Osteocyte (in vitro differentiated cells): ENCODE results near the gene LILRA2. TPM values are rescaled to one million over a fixed set of nuclear protein-coding genes. Genes with fewer than 3 reads are reported as not detected.
A peak's percentile ranks its signal among the peaks of the same experiment; 100 is the strongest.

ENCODE experiments used
- DNase-seq: peaks from one replicate; pipeline ENCODE4 v3.0.0; 2021; ENCODE audit warnings: mixed read lengths; ENCODE audit not compliant: unreplicated experiment; ENCODE audit errors: extremely low spot score
- H3K27ac Mint-ChIP-seq: one replicate; pipeline ENCODE4 v1.8.0; 2021; ENCODE audit warnings: mild to moderate bottlenecking, mixed read lengths; ENCODE audit not compliant: unreplicated experiment
- H3K27me3 Mint-ChIP-seq: one replicate; pipeline ENCODE4 v1.8.0; 2021; ENCODE audit warnings: mixed read lengths; ENCODE audit not compliant: unreplicated experiment
- H3K36me3 Mint-ChIP-seq: one replicate; pipeline ENCODE4 v1.8.0; 2021; ENCODE audit warnings: mixed read lengths; ENCODE audit not compliant: unreplicated experiment
- H3K4me1 Mint-ChIP-seq: one replicate; pipeline ENCODE4 v1.8.0; 2021; ENCODE audit warnings: mixed read lengths; ENCODE audit not compliant: unreplicated experiment
- H3K4me3 Mint-ChIP-seq: one replicate; pipeline ENCODE4 v1.8.0; 2021; ENCODE audit warnings: mild to moderate bottlenecking, moderate library complexity, mixed read lengths; ENCODE audit not compliant: unreplicated experiment
- H3K9me3 Mint-ChIP-seq: one replicate; pipeline ENCODE4 v1.8.0; 2021; ENCODE audit warnings: mixed read lengths; ENCODE audit not compliant: unreplicated experiment
- total RNA-seq: library from RNA; stranded (reverse); gene quantifications from 2 replicates; pipeline ENCODE4 v1.2.1, GENCODE V29; 2021
- TF ChIP-seq, protein P1 (sequence below): fragments of 200-600 bp; sonication (generic); IDR thresholded peaks from 2 replicates; pipeline ENCODE4 v1.5.0; 2021; ENCODE audit warnings: antibody characterized with exemption, mild to moderate bottlenecking, moderate library complexity

Gene LILRA2
- total RNA-seq, 1 donor from 2014 or later = not detected

- H3K4me3 Mint-ChIP-seq = no peak overlapping the region
- no peaks in the 10 kb centered on the region for H3K4me1 Mint-ChIP-seq
- H3K27me3 Mint-ChIP-seq = no peaks in the 10 kb centered on the region
- H3K27ac Mint-ChIP-seq = no peak overlapping the region
- H3K36me3 Mint-ChIP-seq = no peaks in the 10 kb centered on the region
- peak; percentile 75 for DNase-seq
- peaks cover 45% of the 10 kb centered on the region for H3K9me3 Mint-ChIP-seq
- TF ChIP-seq, protein P1, sequence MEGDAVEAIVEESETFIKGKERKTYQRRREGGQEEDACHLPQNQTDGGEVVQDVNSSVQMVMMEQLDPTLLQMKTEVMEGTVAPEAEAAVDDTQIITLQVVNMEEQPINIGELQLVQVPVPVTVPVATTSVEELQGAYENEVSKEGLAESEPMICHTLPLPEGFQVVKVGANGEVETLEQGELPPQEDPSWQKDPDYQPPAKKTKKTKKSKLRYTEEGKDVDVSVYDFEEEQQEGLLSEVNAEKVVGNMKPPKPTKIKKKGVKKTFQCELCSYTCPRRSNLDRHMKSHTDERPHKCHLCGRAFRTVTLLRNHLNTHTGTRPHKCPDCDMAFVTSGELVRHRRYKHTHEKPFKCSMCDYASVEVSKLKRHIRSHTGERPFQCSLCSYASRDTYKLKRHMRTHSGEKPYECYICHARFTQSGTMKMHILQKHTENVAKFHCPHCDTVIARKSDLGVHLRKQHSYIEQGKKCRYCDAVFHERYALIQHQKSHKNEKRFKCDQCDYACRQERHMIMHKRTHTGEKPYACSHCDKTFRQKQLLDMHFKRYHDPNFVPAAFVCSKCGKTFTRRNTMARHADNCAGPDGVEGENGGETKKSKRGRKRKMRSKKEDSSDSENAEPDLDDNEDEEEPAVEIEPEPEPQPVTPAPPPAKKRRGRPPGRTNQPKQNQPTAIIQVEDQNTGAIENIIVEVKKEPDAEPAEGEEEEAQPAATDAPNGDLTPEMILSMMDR = no peak
These were observed 35.2 kb downstream of the LILRA2 start for GRCh38 chr19:54608792-54609191.

DNA sequence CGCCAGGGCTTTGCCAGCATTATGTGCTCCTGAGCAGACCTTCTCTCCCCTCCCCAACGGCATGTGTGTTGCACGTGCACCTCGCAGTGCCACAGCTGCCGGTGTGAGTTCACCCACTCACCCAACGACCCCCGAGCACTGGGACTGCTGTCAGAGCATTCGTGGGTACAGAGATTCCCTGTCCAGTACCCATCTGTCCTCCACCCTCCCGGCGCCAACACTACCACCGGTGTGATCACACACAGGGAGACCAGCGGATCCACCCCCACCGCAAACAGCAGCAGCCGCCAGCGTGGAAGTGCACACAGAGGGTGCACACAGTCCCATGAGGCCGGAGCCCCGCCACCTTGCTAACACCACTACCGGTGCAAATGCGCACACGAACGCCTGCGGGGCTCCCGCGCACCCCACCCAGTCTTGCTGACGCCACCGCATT, 35.8 kb downstream of the LILRA2 start:
- Mint-ChIP-seq H3K27ac (no peak overlapping the region), H3K27me3 (no peaks in the 10 kb centered on the region), H3K9me3 (peaks cover 43% of the 10 kb centered on the region)

GRCh38 chr19:54612428-54612827, 38.8 kb downstream of the LILRA2 start:
- peaks cover 37% of the 10 kb centered on the region for H3K9me3 Mint-ChIP-seq
- no peaks in the 10 kb centered on the region for H3K27me3 Mint-ChIP-seq
- no peak for DNase-seq
- TF ChIP-seq, protein P1 = no peak
- H3K4me1 Mint-ChIP-seq = no peaks in the 10 kb centered on the region
- H3K36me3 Mint-ChIP-seq = no peaks in the 10 kb centered on the region
- no peak overlapping the region for H3K4me3 Mint-ChIP-seq
- no peak overlapping the region for H3K27ac Mint-ChIP-seq

More for the DNA sequence above, 35.8 kb downstream of the LILRA2 start:
- Mint-ChIP-seq H3K4me3 (no peak overlapping the region), H3K4me1 (no peaks in the 10 kb centered on the region), H3K36me3 (no peaks in the 10 kb centered on the region)
- peak; percentile 83 for DNase-seq
- TF ChIP-seq, protein P1 = no peak

GRCh38 chr19:54614726-54615125, 41.1 kb downstream of the LILRA2 start:
- Mint-ChIP-seq H3K27me3 (no peaks in the 10 kb centered on the region), H3K4me3 (no peak overlapping the region), H3K27ac (no peak overlapping the region), H3K9me3 (peaks cover 33% of the 10 kb centered on the region), H3K36me3 (no peaks in the 10 kb centered on the region), H3K4me1 (no peaks in the 10 kb centered on the region)
- TF ChIP-seq, protein P1 = no peak
- no peak for DNase-seq

- no peak for DNase-seq
- TF ChIP-seq, protein P1 = no peak
- no peak overlapping the region for H3K4me3 Mint-ChIP-seq
- no peak overlapping the region for H3K27ac Mint-ChIP-seq
- H3K4me1 Mint-ChIP-seq = no peaks in the 10 kb centered on the region
- peaks cover 32% of the 10 kb centered on the region for H3K9me3 Mint-ChIP-seq
- H3K27me3 Mint-ChIP-seq = no peaks in the 10 kb centered on the region
- H3K36me3 Mint-ChIP-seq = no peaks in the 10 kb centered on the region
These were observed 42.5 kb downstream of the LILRA2 start for GRCh38 chr19:54616057-54616456.
